Calu3 (cell line): ENCODE results near the gene ARHGDIA. TPM values are rescaled to one million over a fixed set of nuclear protein-coding genes. Genes with fewer than 3 reads are reported as not detected.
A peak's percentile ranks its signal among the peaks of the same experiment; 100 is the strongest.
"Not testable (repeated sequence)": the region's sequence is repeated elsewhere in the genome, so short reads cannot be mapped to it uniquely, and the experiment has no call there.

Source experiments
- BruUV-seq: library from RNA; stranded (reverse); fragments of 400-500 nt; replicated peaks from 2 replicates; lab custom pipeline; 2021; lab: Mats Ljungman, UMichigan
- CTCF ChIA-PET: fragments of 300-600 bp; sonication (Branson Sonifier 250); formaldehyde crosslinking; loops from one replicate; lab custom pipeline; 2022; ENCODE audit warnings: antibody characterized with exemption; lab: Charles Lee
- DNase-seq: peaks from one replicate; pipeline ENCODE4 v3.0.0; 2022
- H3K27ac Mint-ChIP-seq: one replicate; pipeline ENCODE4 v1.8.0; 2022; ENCODE audit warnings: mixed read lengths; ENCODE audit not compliant: unreplicated experiment
- H3K27me3 Mint-ChIP-seq: one replicate; pipeline ENCODE4 v1.8.0; 2022; ENCODE audit warnings: mixed read lengths; ENCODE audit not compliant: unreplicated experiment
- H3K36me3 Mint-ChIP-seq: one replicate; pipeline ENCODE4 v1.8.0; 2022; ENCODE audit warnings: mild to moderate bottlenecking, moderate library complexity, mixed read lengths; ENCODE audit not compliant: insufficient read depth, unreplicated experiment
- H3K4me1 Mint-ChIP-seq: one replicate; pipeline ENCODE4 v1.8.0; 2022; ENCODE audit warnings: mild to moderate bottlenecking, low read depth, mixed read lengths; ENCODE audit not compliant: unreplicated experiment
- H3K4me3 Mint-ChIP-seq: one replicate; pipeline ENCODE4 v1.8.0; 2022; ENCODE audit warnings: mild to moderate bottlenecking, low read depth, moderate library complexity, mixed read lengths; ENCODE audit not compliant: unreplicated experiment
- H3K9me3 Mint-ChIP-seq: one replicate; pipeline ENCODE4 v1.8.0; 2022; ENCODE audit warnings: low read depth, mixed read lengths; ENCODE audit not compliant: unreplicated experiment
- CTCF ChIP-seq: fragments of 200-600 bp; IDR thresholded peaks from one replicate; pipeline ENCODE4 v1.8.0; 2022; ENCODE audit warnings: antibody characterized with exemption; ENCODE audit not compliant: unreplicated experiment
- intact Hi-C: fragments of 100-400 bp; cut with micrococcal nuclease; formaldehyde crosslinking; loops from one replicate; pipeline ENCODE4 v1.10.0; 2022; ENCODE audit not compliant: unreplicated experiment
- total RNA-seq: library from RNA; stranded (reverse); gene quantifications from 2 replicates; pipeline ENCODE4 v1.2.3, GENCODE V29; 2022

The ARHGDIA gene
- total RNA-seq, 1 experiment from 2014 or later = 273 TPM

GRCh38 chr17:81842725-81843504 is 28.2 kb downstream of the ARHGDIA start:
- Mint-ChIP-seq H3K4me3 (no peak overlapping the region), H3K27ac (peak overlapping the region; percentile 21), H3K9me3 (no peaks in the 10 kb centered on the region), H3K4me1 (no peaks in the 10 kb centered on the region), H3K27me3 (no peaks in the 10 kb centered on the region), H3K36me3 (peaks cover 65% of the 10 kb centered on the region)
- CTCF ChIA-PET = no interaction called here
- no peak for TF ChIP-seq CTCF
- no peak for DNase-seq
- BruUV-seq = TSS peak; percentile 97
- intact Hi-C loops = no loop called here

DNA sequence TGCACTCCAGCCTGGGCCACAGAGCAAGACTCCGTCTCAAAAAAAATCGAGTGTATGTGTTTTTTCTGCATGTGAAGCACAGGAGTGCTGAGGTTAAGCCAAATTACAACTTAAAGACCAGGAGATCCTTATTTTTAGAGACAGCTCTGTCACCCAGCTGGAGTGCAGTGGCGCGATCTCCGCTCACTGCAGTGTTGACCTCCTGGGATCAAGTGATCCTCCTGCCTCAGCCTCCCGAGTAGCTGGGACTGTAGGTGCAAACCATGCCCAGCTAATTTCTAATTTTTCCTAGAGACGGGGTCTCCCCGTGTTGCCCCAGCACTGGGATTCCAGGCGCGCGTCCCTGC is 28.8 kb downstream of the ARHGDIA start:
- Mint-ChIP-seq H3K27ac (no peak overlapping the region), H3K9me3 (no peaks in the 10 kb centered on the region), H3K36me3 (peaks cover 59% of the 10 kb centered on the region), H3K4me3 (no peak overlapping the region), H3K4me1 (no peaks in the 10 kb centered on the region), H3K27me3 (no peaks in the 10 kb centered on the region)
- DNase-seq = no peak
- intact Hi-C loops = no loop called here
- BruUV-seq = no TSS peak
- CTCF ChIA-PET = no interaction called here
- no peak for TF ChIP-seq CTCF

DNA sequence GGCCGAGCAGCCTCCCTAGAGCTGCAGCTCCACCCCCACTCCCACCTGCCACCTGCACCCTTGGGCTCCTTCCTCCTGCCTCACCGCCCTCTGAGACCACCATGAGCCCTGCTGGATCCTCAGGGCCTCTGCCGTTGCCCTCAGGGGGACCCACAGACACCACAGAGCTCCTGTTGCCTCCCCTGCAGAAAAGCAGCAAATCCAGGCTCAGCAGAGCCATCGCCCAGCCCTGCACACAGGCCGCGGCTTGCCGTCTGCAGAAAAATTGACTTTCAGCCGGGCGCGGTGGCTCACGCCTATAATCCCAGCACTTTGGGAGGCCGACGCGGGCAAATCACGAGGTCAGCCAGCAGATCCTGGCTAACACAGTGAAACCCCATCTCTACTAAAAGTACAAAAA is 29.3 kb downstream of the ARHGDIA start:
- no peaks in the 10 kb centered on the region for H3K27me3 Mint-ChIP-seq
- CTCF ChIA-PET = no interaction called here
- no peak overlapping the region for H3K27ac Mint-ChIP-seq
- H3K4me3 Mint-ChIP-seq = no peak overlapping the region
- no peaks in the 10 kb centered on the region for H3K9me3 Mint-ChIP-seq
- no peak for TF ChIP-seq CTCF
- DNase-seq = no peak
- H3K4me1 Mint-ChIP-seq = no peaks in the 10 kb centered on the region
- H3K36me3 Mint-ChIP-seq = peaks cover 54% of the 10 kb centered on the region
- BruUV-seq = no TSS peak
- intact Hi-C loops = no loop called here

- intact Hi-C loops = no loop called here
- no TSS peak for BruUV-seq
- H3K27me3 Mint-ChIP-seq = no peaks in the 10 kb centered on the region
- no peaks in the 10 kb centered on the region for H3K9me3 Mint-ChIP-seq
- no peak for DNase-seq
- H3K36me3 Mint-ChIP-seq = peaks cover 51% of the 10 kb centered on the region
- H3K4me1 Mint-ChIP-seq = no peaks in the 10 kb centered on the region
- H3K4me3 Mint-ChIP-seq = no peak overlapping the region
- TF ChIP-seq CTCF = no peak
- CTCF ChIA-PET = no interaction called here
- no peak overlapping the region for H3K27ac Mint-ChIP-seq
These were observed 30.0 kb downstream of the ARHGDIA start for GRCh38 chr17:81840826-81841778.

GRCh38 chr17:81840059-81840458 is 31.1 kb downstream of the ARHGDIA start:
- BruUV-seq, H3K27me3 Mint-ChIP-seq, H3K27ac Mint-ChIP-seq, H3K4me3 Mint-ChIP-seq, CTCF ChIA-PET, H3K4me1 Mint-ChIP-seq, H3K9me3 Mint-ChIP-seq, intact Hi-C loops, DNase-seq: not testable (repeated sequence)
- H3K36me3 Mint-ChIP-seq = peaks cover 47% of the 10 kb centered on the region
